Liver (tissue), 9 donors: Measurements from ENCODE around the gene MAP4K2. TPM values are rescaled to one million over a fixed set of nuclear protein-coding genes. Genes with fewer than 3 reads are reported as not detected.

Experiments
- DNase-seq: peaks from one replicate; pipeline ENCODE4 v3.0.0-alpha.2; 2017; ENCODE audit warnings: low spot score
- H3K27ac ChIP-seq, 2 donors: one replicate each; pipeline ENCODE4 v1.7.0; 2013; ENCODE audit warnings: inconsistent platforms in 2 of 2, low read length in 2 of 2, control low read depth in 1 of 2, low read depth in 1 of 2, mild to moderate bottlenecking in 1 of 2
- H3K27me3 ChIP-seq, 4 donors: one replicate each; pipeline versions ENCODE4 v1.6.1 to v1.7.0; 2013; ENCODE audit warnings: low read length in 3 of 4, inconsistent platforms in 1 of 4, mild to moderate bottlenecking in 1 of 4, moderate library complexity in 1 of 4; ENCODE audit not compliant: control insufficient read depth in 4 of 4, insufficient read depth in 4 of 4
- H3K36me3 ChIP-seq, 4 donors: one replicate each; pipeline versions ENCODE4 v1.6.1 to v1.7.0; 2013; ENCODE audit warnings: low read length in 3 of 4, mild to moderate bottlenecking in 3 of 4, low read depth in 1 of 4, moderate library complexity in 1 of 4; ENCODE audit not compliant: control insufficient read depth in 4 of 4, insufficient read depth in 3 of 4
- H3K4me1 ChIP-seq, 4 donors: one replicate each; pipeline versions ENCODE4 v1.6.1 to v1.7.0; 2013; ENCODE audit warnings: low read length in 3 of 4, mild to moderate bottlenecking in 3 of 4, moderate library complexity in 1 of 4; ENCODE audit not compliant: control insufficient read depth in 4 of 4, insufficient read depth in 4 of 4
- H3K4me3 ChIP-seq, 3 donors: one replicate each; pipeline versions ENCODE4 v1.6.1 to v1.7.0; 2013; ENCODE audit warnings: low read length in 3 of 3, control low read depth in 1 of 3, low read depth in 1 of 3, mild to moderate bottlenecking in 1 of 3
- H3K9ac ChIP-seq, 2 donors: one replicate each; pipeline ENCODE4 v1.7.0; 2013; ENCODE audit warnings: low read length in 2 of 2, mild to moderate bottlenecking in 2 of 2, moderate library complexity in 2 of 2, control low read depth in 1 of 2, low read depth in 1 of 2
- H3K9me3 ChIP-seq, 4 donors: one replicate each; pipeline versions ENCODE4 v1.6.1 to v1.7.0; 2013; ENCODE audit warnings: low read length in 3 of 4; ENCODE audit not compliant: control insufficient read depth in 4 of 4
- ATF3 ChIP-seq: IDR thresholded peaks from 2 replicates; pipeline ENCODE4 v1.6.1; 2016; ENCODE audit warnings: antibody characterized with exemption
- CTCF ChIP-seq: fragments of 150-350 bp; IDR thresholded peaks from 2 replicates; pipeline ENCODE4 v1.5.1; 2017; ENCODE audit warnings: improper control_type of control experiment, low read depth, low read length; ENCODE audit not compliant: missing input control
- EGR1 ChIP-seq, 2 donors: IDR thresholded peaks; 2 replicates each; pipeline ENCODE4 v1.6.1; 2016 to 2018; ENCODE audit warnings: antibody characterized with exemption in 2 of 2, low read depth in 2 of 2
- FOXA1 ChIP-seq: IDR thresholded peaks from 2 replicates; pipeline ENCODE4 v1.6.1; 2016; ENCODE audit warnings: antibody characterized with exemption
- FOXA2 ChIP-seq: IDR thresholded peaks from 2 replicates; pipeline ENCODE4 v1.6.1; 2016; ENCODE audit warnings: antibody characterized with exemption
- GABPA ChIP-seq, 2 donors: IDR thresholded peaks in 1 of 2; conservative IDR thresholded peaks in 1 of 2; 2 replicates each; pipeline ENCODE4 v1.6.1; 2016; ENCODE audit warnings: antibody characterized with exemption in 2 of 2, mild to moderate bottlenecking in 1 of 2, moderate library complexity in 1 of 2
- HNF4A ChIP-seq, 2 donors: conservative IDR thresholded peaks; 2 replicates each; pipeline ENCODE4 v1.6.1; 2016; ENCODE audit warnings: antibody characterized with exemption in 2 of 2, mild to moderate bottlenecking in 2 of 2
- HNF4G ChIP-seq: IDR thresholded peaks from 2 replicates; pipeline ENCODE4 v1.6.1; 2016; ENCODE audit warnings: antibody characterized with exemption
- RXRA ChIP-seq, 2 donors: IDR thresholded peaks; 2 replicates each; pipeline ENCODE4 v1.6.1; 2017 to 2018; ENCODE audit warnings: antibody characterized with exemption in 2 of 2, mild to moderate bottlenecking in 1 of 2
- SP1 ChIP-seq: IDR thresholded peaks from 2 replicates; pipeline ENCODE4 v1.6.1; 2018; ENCODE audit warnings: antibody characterized with exemption, mild to moderate bottlenecking
- TAF1 ChIP-seq: conservative IDR thresholded peaks from 2 replicates; pipeline ENCODE4 v1.6.1; 2016; ENCODE audit warnings: antibody characterized with exemption, mild to moderate bottlenecking
- YY1 ChIP-seq: IDR thresholded peaks from 2 replicates; pipeline ENCODE4 v1.6.1; 2016; ENCODE audit warnings: antibody characterized with exemption, mild to moderate bottlenecking
- ZBTB33 ChIP-seq: IDR thresholded peaks from 2 replicates; pipeline ENCODE4 v1.6.1; 2016; ENCODE audit warnings: antibody characterized with exemption
- WGBS: extraction: QIAGEN DNeasy Blood & Tissue Kit; methylation state at CpG from one replicate; pipeline ENCODE4 v1.1.7; 2013; 5-methylcytosine and 5-hydroxymethylcytosine counted together
- polyA plus RNA-seq, 2 donors: library from polyadenylated mRNA; stranded (reverse) in 1 of 2; unstranded in 1 of 2; fragments of 200-250 nt in 1 of 2; fragments of >200 nt in 1 of 2; fragmentation: Nextera tagmentation in 1 of 2; extraction: Ambion mirVana in 1 of 2; gene quantifications; one replicate each; pipeline versions ENCODE4 v1.2.1 to v1.2.3, GENCODE V29; 2013 to 2015
- total RNA-seq, 2 donors: library from RNA; depleted of rRNA; stranded (reverse); fragments of >200 nt; gene quantifications; one replicate each; pipeline ENCODE4 v1.2.3, GENCODE V29; 2014
- TF ChIP-seq, protein P1 (sequence below): IDR thresholded peaks from 2 replicates; pipeline ENCODE4 v1.6.1; 2016; ENCODE audit warnings: antibody characterized with exemption
- donor health status: healthy.
- donor health status: healthy.
- donor health status: healthy.
- donor health status: healthy.
- donor health status: healthy.

Gene MAP4K2
- total and polyA plus RNA-seq, 4 donors: 2.1 to 6.9 (median 3.5) TPM

GRCh38 chr11:64755681-64756361 is 47.2 kb downstream of the MAP4K2 start:
- WGBS: 84% methylated on average over 13 of the region's 13 CpGs
- H3K9me3 ChIP-seq: no peaks in the 10 kb centered on the region
- H3K36me3 ChIP-seq: no peaks in the 10 kb centered on the region
- H3K4me1 ChIP-seq: no peaks in the 10 kb centered on the region
- no peak overlapping the region for H3K4me3 ChIP-seq
- no peak for DNase-seq
- no peak overlapping the region for H3K27ac ChIP-seq
- TF ChIP-seq, protein P1, sequence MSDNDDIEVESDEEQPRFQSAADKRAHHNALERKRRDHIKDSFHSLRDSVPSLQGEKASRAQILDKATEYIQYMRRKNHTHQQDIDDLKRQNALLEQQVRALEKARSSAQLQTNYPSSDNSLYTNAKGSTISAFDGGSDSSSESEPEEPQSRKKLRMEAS: no peak
- no peak for TF ChIP-seq FOXA2
- no peak for TF ChIP-seq HNF4A (conservative IDR thresholded peaks at IDR 0.05)
- no peak for TF ChIP-seq EGR1 (IDR thresholded peaks at IDR 0.05; ENCODE audit: low read depth in 2 of 2)
- no peak for TF ChIP-seq RXRA (IDR thresholded peaks at IDR 0.05)
- no peak for TF ChIP-seq ATF3
- TF ChIP-seq TAF1: no peak
- TF ChIP-seq SP1: no peak
- TF ChIP-seq GABPA (IDR thresholded peaks at IDR 0.05 in 1 of 2, conservative IDR thresholded peaks at IDR 0.05 in 1 of 2): no peak
- no peak for TF ChIP-seq FOXA1
- TF ChIP-seq HNF4G: no peak
- no peak for TF ChIP-seq ZBTB33
- TF ChIP-seq CTCF: no peak
- TF ChIP-seq YY1: no peak
- H3K9ac ChIP-seq: no peak overlapping the region
- no peaks in the 10 kb centered on the region for H3K27me3 ChIP-seq

- 96% methylated on average over 21 of the region's 21 CpGs for WGBS
- TF ChIP-seq TAF1 (no peak), CTCF (no peak), FOXA1 (no peak), RXRA (IDR thresholded peaks at IDR 0.05) (no peak), FOXA2 (no peak)
- no peaks in the 10 kb centered on the region for H3K36me3 ChIP-seq
- H3K9me3 ChIP-seq: no peaks in the 10 kb centered on the region
- H3K4me3 ChIP-seq: no peak overlapping the region
- H3K4me1 ChIP-seq: no peaks in the 10 kb centered on the region
- no peak overlapping the region for H3K27ac ChIP-seq
- no peak for DNase-seq
- no peak overlapping the region for H3K9ac ChIP-seq
- H3K27me3 ChIP-seq: no peaks in the 10 kb centered on the region
Observed at GRCh38 chr11:64754919-64755662, 47.9 kb downstream of the MAP4K2 start.
